Subcutaneous abdominal adipose tissue (tissue), 5 donors: ENCODE measurements around the gene IL36G.
"Not testable (repeated sequence)": the region's sequence is repeated elsewhere in the genome, so short reads cannot be mapped to it uniquely, and the experiment has no call there.

Experiments used
- H3K27ac ChIP-seq: one replicate; pipeline ENCODE4 v1.7.0; 2013; ENCODE audit warnings: low read depth, mild to moderate bottlenecking, inconsistent platforms, low read length, moderate library complexity
- H3K27me3 ChIP-seq, 5 donors: one replicate each; pipeline ENCODE4 v1.7.0; 2013; ENCODE audit warnings: low read length in 5 of 5, inconsistent platforms in 1 of 5; ENCODE audit not compliant: control insufficient read depth in 5 of 5, insufficient read depth in 4 of 5
- H3K36me3 ChIP-seq, 5 donors: one replicate each; pipeline ENCODE4 v1.7.0; 2013; ENCODE audit warnings: low read length in 5 of 5; ENCODE audit not compliant: control insufficient read depth in 5 of 5, insufficient read depth in 5 of 5
- H3K4me1 ChIP-seq, 5 donors: one replicate each; pipeline ENCODE4 v1.7.0; 2013; ENCODE audit warnings: low read length in 5 of 5, mild to moderate bottlenecking in 3 of 5, moderate library complexity in 1 of 5; ENCODE audit not compliant: control insufficient read depth in 5 of 5, insufficient read depth in 5 of 5
- H3K4me3 ChIP-seq, 5 donors: one replicate each; pipeline ENCODE4 v1.7.0; 2013; ENCODE audit warnings: low read length in 5 of 5, low read depth in 1 of 5
- H3K9ac ChIP-seq, 5 donors: one replicate each; pipeline ENCODE4 v1.7.0; 2013; ENCODE audit warnings: low read length in 5 of 5, mild to moderate bottlenecking in 4 of 5, moderate library complexity in 3 of 5
- H3K9me3 ChIP-seq, 5 donors: one replicate each; pipeline ENCODE4 v1.7.0; 2013; ENCODE audit warnings: low read length in 5 of 5; ENCODE audit not compliant: control insufficient read depth in 5 of 5
- donor health status: healthy.
- donor health status: healthy.
- donor health status: healthy.
- donor health status: healthy.
- donor health status: healthy.

The IL36G gene

GRCh38 chr2:112977559-112978056, at the start of gene IL36G:
IL36G (plus strand) TSS chr2:112978006; CDS start chr2:112978639, 633 bp downstream.
- H3K9ac ChIP-seq, result no peak within 1 kb of the TSS
- H3K4me1 ChIP-seq, result no peaks in the 10 kb centered on the region
- no peak within 1 kb of the TSS for H3K4me3 ChIP-seq
- no peak within 1 kb of the TSS for H3K27ac ChIP-seq
- H3K27me3 ChIP-seq, result peaks cover 0 to 7% (median 0%) of the 10 kb centered on the region in 5 donors
- H3K36me3 ChIP-seq, result no peaks in the 10 kb centered on the region
- H3K9me3 ChIP-seq, result no peaks in the 10 kb centered on the region

DNA sequence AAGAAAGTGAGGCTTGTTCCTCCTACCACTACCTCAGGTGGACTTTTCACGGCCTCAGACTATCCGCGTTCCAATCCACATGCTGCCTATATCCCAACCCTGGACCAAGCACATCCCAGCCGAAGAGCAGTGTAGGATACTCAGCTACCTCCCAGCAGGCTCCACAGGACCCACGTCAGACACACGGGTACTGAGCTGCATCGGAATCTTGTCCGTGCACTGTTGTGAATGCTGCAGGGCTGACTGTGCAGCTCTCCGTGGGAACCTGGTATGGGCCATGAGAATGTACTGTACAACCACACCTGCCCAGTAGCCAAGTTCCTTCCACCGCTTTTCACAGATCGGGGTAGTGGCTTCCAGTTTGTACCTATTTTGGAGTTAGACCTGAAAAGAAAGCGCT, 44.5 kb upstream of the IL36G start:
- H3K4me3 ChIP-seq, result no peak overlapping the region
- no peaks in the 10 kb centered on the region for H3K4me1 ChIP-seq

GRCh38 chr2:112934117-112934516, 43.7 kb upstream of the IL36G start:
- H3K9ac ChIP-seq, H3K36me3 ChIP-seq, H3K27ac ChIP-seq, H3K4me3 ChIP-seq, H3K9me3 ChIP-seq, H3K27me3 ChIP-seq, H3K4me1 ChIP-seq: not testable (repeated sequence)

More for the DNA sequence above, 44.5 kb upstream of the IL36G start:
- no peaks in the 10 kb centered on the region for H3K9me3 ChIP-seq
- H3K27ac ChIP-seq, result no peak overlapping the region
- H3K9ac ChIP-seq, result no peak overlapping the region
- no peaks in the 10 kb centered on the region for H3K36me3 ChIP-seq
- H3K27me3 ChIP-seq, result peaks cover 0 to 3% (median 0%) of the 10 kb centered on the region in 5 donors

- no peak overlapping the region for H3K27ac ChIP-seq
- no peak overlapping the region for H3K9ac ChIP-seq
- H3K4me3 ChIP-seq, result no peak overlapping the region
- no peaks in the 10 kb centered on the region for H3K36me3 ChIP-seq
- peaks cover 0 to 3% (median under 1%) of the 10 kb centered on the region in 5 donors for H3K27me3 ChIP-seq
- no peaks in the 10 kb centered on the region for H3K9me3 ChIP-seq
- H3K4me1 ChIP-seq, result no peaks in the 10 kb centered on the region
Observed at GRCh38 chr2:112936927-112937232, 40.9 kb upstream of the IL36G start.

GRCh38 chr2:112938904-112939303, 38.9 kb upstream of the IL36G start:
- H3K36me3 ChIP-seq, result no peaks in the 10 kb centered on the region
- H3K4me1 ChIP-seq, result no peaks in the 10 kb centered on the region
- H3K9ac ChIP-seq, result no peak overlapping the region
- H3K27ac ChIP-seq, result no peak overlapping the region
- H3K27me3 ChIP-seq, result peaks cover 0 to 10% (median 0%) of the 10 kb centered on the region in 5 donors
- H3K4me3 ChIP-seq, result no peak overlapping the region
- H3K9me3 ChIP-seq, result no peaks in the 10 kb centered on the region

DNA sequence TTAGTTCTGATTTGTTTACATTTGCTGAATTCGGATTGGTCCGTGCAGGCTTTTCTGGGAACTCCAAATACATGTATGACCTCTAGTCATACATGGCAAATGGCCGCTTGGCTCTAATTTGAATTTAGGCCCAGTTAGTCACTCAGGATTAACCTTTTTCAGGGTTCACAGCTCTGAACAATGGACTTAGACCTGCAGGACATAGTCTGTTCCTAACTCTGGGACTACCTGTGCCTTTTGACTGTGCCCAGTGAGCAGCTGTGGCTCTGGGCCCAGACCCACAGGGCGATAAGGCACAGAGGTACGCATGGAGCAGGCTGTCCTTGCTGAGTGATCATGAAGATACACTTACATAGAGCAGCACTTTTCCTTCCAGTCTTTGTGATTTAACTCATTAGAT, 38.4 kb upstream of the IL36G start:
- Histone ChIP-seq H3K36me3 (no peaks in the 10 kb centered on the region), H3K4me1 (no peaks in the 10 kb centered on the region), H3K9me3 (no peaks in the 10 kb centered on the region), H3K27me3 (peaks cover 0 to 10% (median 0%) of the 10 kb centered on the region in 5 donors), H3K27ac (no peak overlapping the region), H3K4me3 (no peak overlapping the region), H3K9ac (no peak overlapping the region)

- Histone ChIP-seq H3K27ac (no peak overlapping the region), H3K27me3 (peaks cover 0 to 10% (median 0%) of the 10 kb centered on the region in 5 donors), H3K9ac (no peak overlapping the region), H3K4me1 (no peaks in the 10 kb centered on the region), H3K36me3 (no peaks in the 10 kb centered on the region), H3K9me3 (peaks cover 3 to 16% (median 12%) of the 10 kb centered on the region in 5 donors), H3K4me3 (no peak overlapping the region)
Observed at GRCh38 chr2:112940859-112941625, 36.8 kb upstream of the IL36G start.

- H3K27me3 ChIP-seq, result peaks cover 0 to 12% (median 0%) of the 10 kb centered on the region in 5 donors
- no peak overlapping the region for H3K27ac ChIP-seq
- no peak overlapping the region for H3K9ac ChIP-seq
- peaks cover 3 to 19% (median 16%) of the 10 kb centered on the region in 5 donors for H3K9me3 ChIP-seq
- no peaks in the 10 kb centered on the region for H3K4me1 ChIP-seq
- H3K36me3 ChIP-seq, result no peaks in the 10 kb centered on the region
- no peak overlapping the region for H3K4me3 ChIP-seq
Observed at GRCh38 chr2:112941753-112942653, 35.8 kb upstream of the IL36G start.

GRCh38 chr2:112942654-112943002, 35.2 kb upstream of the IL36G start:
- no peak overlapping the region for H3K27ac ChIP-seq
- H3K9me3 ChIP-seq, result peaks cover 5 to 23% (median 16%) of the 10 kb centered on the region in 5 donors
- no peak overlapping the region for H3K9ac ChIP-seq
- H3K4me3 ChIP-seq, result no peak overlapping the region
- H3K36me3 ChIP-seq, result no peaks in the 10 kb centered on the region
- H3K4me1 ChIP-seq, result no peaks in the 10 kb centered on the region
- H3K27me3 ChIP-seq, result peaks cover 0 to 12% (median 4%) of the 10 kb centered on the region in 5 donors

- H3K36me3 ChIP-seq, result no peaks in the 10 kb centered on the region
- H3K4me1 ChIP-seq, result no peaks in the 10 kb centered on the region
- H3K9ac ChIP-seq, result no peak overlapping the region
- peaks cover 0 to 12% (median 4%) of the 10 kb centered on the region in 5 donors for H3K27me3 ChIP-seq
- no peak overlapping the region for H3K27ac ChIP-seq
- no peak overlapping the region for H3K4me3 ChIP-seq
- peaks cover 6 to 28% (median 17%) of the 10 kb centered on the region in 5 donors for H3K9me3 ChIP-seq
Observed at GRCh38 chr2:112944971-112945370, 32.8 kb upstream of the IL36G start.
